GM19372 (cell line): ENCODE measurements around the gene MED26.
A peak's percentile ranks its signal among the peaks of the same experiment; 100 is the strongest.
"Not testable (repeated sequence)": the region's sequence is repeated elsewhere in the genome, so short reads cannot be mapped to it uniquely, and the experiment has no call there.

Experiments
- ATAC-seq: cut with Tn5 transposase; IDR thresholded peaks from one replicate; pipeline ENCODE4 v1.9.1; 2021; ENCODE audit warnings: mild to moderate bottlenecking, low read depth, moderate library complexity; ENCODE audit not compliant: unreplicated experiment

MED26 gene

DNA sequence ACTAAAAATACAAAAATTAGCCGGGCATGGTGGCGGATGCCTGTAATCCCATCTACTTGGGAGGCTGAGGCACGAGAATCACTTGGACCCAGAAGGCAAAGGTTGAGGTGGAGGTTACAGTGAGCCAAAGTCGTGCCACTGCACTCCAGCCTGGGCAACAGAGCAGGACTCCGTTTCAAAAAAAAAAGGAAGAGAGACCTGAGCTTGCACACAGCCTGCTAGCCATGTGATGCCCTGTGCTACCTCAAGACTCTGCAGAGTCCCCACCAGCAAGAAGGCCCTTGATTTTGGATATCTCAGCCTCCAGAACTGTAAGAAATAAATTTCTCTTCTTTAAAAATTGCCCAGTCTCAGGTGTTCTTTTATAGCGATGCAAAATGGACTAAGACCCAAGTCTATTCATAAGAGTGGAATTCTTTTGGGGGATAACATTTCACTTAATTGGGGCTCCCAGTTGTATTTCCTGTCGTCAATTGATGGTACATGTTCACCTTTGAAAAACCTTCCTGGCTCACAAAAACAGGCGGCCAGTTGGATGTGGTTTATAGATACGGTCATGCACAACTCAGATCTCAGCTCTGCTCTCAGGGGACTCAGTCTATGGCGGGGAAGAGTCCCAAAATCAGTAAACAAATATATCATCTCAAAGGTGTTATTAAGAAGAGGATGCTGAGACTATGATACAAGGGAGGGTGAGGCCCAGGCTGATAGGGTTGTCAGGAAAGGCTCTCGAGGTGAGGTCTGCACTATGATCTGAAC is 83.4 kb downstream of the MED26 start:
- ATAC-seq, result no peak

GRCh38 chr19:16543734-16544133 is 84.3 kb downstream of the MED26 start:
- ATAC-seq, result not testable (repeated sequence)

DNA sequence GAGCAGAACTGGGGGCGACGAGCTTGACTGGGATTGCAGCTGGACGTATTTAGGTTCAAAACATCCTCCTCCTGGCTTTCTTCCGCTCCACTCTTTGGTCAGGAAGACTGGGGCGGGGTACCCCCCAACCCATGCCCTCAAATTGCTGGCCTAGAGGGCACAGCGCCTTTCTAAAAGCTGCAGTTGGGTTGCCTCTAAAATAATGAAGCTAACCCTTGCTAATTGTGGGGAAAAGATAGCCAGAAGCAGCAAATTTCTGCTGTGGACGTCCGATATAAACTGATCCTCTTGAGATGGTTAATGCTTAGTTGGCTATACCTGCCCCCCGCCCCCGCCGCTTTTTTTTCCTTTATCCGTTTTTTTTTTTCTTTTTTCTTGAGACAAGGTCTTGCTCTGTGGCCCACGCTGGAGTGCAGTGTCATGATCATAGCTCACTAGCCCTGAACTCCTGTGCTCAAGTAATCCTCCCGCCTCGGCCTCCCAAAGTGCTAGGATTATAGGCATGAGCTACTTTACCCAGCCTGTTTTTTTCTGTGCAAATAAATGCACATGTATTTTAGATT is 85.0 kb downstream of the MED26 start:
- ATAC-seq, result no peak

DNA sequence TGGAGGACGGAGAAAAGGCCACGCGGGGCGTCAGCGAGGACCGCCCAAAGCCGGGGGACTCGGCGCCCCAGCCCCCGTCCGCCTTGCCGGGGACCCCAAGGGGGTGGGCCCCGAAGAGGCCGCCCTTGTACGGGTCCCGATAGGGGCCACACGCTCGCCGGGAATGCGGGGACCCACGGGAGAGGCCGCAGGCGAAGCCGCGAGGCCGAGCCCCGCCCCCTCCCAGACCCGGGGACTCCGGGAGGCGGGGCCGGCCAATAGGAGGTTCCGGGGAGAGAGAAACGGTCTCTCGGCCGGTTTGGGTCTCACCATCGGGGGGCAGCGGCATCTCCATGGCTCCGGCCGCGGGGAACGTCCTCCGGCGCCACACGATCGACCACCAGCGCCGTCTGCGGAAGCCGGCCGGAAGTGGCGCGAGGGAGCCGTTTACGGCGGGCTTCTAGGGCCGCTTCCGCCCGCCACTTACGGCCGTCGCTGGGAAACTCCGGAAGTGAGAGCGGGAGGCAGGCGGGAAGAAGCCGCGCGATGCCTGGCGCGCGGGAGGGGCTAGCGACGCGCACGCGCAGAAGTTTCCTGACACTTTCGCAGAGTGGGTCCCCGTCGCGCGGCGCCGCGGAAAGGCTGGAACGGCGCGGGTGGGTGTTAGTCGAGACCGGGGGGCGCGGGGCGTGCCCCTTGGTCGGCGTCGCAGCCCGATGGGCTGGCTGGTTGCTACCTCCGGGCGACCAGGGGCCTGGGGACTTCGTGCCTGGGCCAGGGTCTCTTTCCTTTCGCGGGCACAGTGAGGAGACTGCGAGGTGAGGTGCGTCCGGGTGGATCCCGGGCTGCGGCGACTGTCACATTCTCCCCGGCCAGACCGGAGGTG is 85.7 kb downstream of the MED26 start, which contains the start of gene CHERP:
Gene CHERP, minus strand, starts transcription at position 393 of the 865 bp plus-strand sequence. Its CDS starts 59 bp downstream, at position 334.
- peak; percentile 84 for ATAC-seq

GRCh38 chr19:16541526-16542044 is 86.4 kb downstream of the MED26 start:
- ATAC-seq, result no peak

GRCh38 chr19:16540948-16541347 is 87.1 kb downstream of the MED26 start:
- ATAC-seq, result no peak

- ATAC-seq, result no peak
Observed at GRCh38 chr19:16537111-16537510, 90.9 kb downstream of the MED26 start.

GRCh38 chr19:16536130-16536529 is 91.9 kb downstream of the MED26 start:
- ATAC-seq, result no peak

DNA sequence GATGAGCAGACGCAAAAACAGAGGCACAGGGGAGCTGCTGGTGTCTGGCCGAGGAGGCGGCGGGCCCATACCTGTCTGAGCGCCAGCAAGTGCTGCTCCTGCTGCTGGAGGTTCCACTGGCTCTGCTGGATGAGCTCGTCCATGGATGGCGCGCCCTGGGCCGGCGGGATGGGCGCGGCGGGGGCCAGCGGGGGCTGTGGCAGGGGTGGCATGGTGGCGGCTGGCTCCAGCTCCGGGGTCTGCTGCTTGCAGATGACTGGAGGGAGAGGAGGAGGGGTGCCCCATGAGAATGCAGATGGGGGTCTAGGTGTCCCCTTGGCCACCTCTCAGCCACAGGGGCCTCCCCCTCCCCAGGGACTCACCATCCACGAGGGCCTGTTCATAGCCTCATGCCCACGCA is 92.6 kb downstream of the MED26 start:
- ATAC-seq, result no peak

DNA sequence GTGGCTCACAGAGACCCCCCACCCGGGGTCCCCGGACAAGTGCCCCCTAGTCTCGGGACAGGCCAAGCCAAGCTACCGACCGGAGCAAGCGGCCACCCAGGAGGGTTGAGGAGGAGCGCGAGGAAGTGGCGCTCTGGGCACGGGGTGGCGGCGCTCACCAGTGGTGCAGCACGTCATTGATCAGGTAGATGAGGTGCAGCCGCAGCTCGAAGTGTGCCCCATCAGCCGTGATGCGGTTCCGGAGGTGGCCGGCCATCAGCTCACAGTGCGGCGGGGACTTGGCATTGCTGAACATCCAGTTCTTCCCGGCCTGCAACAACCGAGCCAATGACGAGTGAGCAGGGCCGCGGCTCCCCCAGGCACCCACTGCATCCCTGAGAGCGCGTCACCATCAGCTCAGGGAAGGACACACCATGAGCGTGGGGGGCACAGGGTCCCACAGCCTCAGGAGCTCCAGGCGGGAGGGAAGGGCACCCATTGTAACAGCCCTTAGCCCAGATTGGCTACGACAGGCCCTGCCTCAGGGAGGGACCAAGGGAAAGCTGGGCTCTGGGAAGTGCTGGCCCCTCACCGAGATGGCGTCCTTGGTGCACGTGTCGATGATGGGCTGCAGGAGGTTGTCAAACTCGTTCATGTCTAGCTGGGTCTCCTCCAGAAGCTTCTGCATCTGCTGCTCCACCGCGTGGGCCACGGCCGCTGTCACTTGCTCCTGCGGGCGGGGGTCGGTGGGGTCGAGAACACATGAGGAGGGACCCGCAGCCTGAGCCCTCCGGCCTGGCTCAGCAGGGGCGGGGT is 95.4 kb downstream of the MED26 start:
- ATAC-seq, result no peak

DNA sequence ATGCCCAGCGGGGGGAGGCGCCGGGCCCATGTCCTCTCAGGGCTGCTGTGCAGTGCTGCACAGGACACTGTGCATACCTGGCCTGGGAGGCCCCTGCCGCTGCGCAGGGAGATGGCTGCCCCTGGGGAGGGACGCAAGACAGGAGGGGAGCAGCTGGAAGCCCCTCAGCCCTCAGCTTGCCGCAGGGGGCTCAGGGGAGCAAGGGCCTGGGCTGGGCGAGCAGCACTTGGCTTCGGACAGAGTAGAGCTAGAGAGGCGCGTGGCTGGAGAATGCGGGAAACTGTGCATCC is 96.7 kb downstream of the MED26 start:
- ATAC-seq, result no peak

DNA sequence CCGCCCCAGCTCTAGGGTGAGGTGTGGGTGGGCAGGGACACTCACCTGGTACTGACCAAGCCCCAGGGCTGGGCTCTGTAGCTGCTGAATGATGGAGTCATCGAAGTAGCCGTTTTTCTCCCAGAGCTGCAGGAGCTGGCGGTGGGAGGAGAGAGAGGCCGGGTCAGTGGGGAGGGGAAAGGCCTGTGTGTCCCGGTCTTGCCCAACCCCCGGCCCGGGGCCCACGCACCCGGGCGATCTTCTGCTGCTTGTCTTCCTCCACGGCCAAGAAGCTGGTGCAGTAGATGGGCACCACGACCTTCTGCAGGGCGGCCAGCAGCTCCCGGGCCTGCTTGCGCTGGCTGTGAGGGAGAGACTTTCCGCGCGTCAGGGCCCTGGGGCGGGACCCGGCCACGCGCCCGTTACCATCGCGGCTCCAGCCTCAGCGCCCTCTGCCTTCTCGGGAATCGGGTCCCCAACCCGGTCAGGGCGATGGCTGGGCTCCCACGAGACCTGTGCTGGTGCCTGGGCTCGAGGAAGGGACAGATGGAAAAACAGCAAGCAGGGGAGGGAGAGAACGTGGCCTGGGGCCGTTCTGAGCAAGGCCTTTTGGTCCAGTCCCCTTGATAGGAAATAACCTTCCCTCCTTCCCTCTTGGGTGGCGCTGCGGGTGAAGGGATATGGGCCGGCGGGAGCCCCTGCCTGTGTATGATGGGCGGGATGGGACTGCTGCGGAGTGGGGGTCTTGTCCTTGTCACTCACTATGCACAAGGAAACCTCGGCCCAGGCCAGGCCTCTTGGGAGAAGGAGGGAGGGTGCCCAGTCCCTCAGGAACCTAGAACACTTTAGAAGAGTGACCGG is 97.2 kb downstream of the MED26 start:
- no peak for ATAC-seq

GRCh38 chr19:16529466-16530144 is 98.4 kb downstream of the MED26 start:
- ATAC-seq, result no peak

- no peak for ATAC-seq
Observed at GRCh38 chr19:16527971-16528521, 100.0 kb downstream of the MED26 start.

GRCh38 chr19:16527334-16527935 is 100.6 kb downstream of the MED26 start:
- no peak for ATAC-seq

DNA sequence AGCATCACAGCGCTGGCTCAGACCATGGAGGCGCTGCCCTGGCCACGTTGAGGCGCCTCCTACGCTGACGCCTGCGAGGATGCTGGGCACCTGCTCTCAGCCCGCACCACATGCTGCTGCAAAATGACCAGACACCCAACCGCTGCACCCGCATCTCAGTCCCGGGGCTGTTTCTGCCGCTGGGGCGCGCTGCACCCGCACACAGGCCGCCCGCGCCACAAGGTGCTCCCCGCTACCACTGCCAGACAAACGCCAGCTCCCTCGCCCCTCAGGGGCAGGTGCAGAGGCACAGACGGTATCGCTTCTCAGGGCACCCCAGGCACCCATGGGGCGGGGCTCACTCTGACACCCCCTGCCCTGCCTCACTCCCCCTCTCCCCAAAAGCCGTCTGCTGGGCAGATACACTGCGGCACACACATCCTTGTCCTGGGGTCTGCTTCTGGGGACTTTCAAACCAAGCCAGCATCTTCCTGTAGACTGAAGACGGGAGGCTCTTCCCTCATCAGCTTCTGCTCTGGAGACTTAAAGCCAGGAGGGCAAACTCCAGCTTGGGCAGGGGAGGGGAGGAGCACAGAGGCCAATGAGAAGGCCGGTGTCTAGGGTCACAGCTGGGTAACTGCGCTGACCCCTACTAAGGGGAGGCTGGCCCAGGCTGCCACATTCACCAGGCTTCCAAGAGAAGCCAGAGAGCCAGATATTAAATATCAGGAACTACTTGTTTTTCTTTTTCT is 102.1 kb downstream of the MED26 start:
- ATAC-seq, result no peak

- ATAC-seq, result no peak
Observed at GRCh38 chr19:16524991-16525734, 102.8 kb downstream of the MED26 start.
